IMR-90 (cell line): ENCODE measurements around the gene CFAP92. TPM values are rescaled to one million over a fixed set of nuclear protein-coding genes. Genes with fewer than 3 reads are reported as not detected.
A peak's percentile ranks its signal among the peaks of the same experiment; 100 is the strongest.

ENCODE experiments used
- ATAC-seq: fragments of 200-7000 bp; cut with Tn5 transposase; 2 replicates; pipeline ENCODE4 v1.9.1; 2020; ENCODE audit warnings: low read depth, mild to moderate bottlenecking, moderate library complexity
- BruUV-seq: library from RNA; stranded (reverse); fragments of 400-500 nt; replicated peaks from 2 replicates; lab custom pipeline; 2021; lab: Mats Ljungman, UMichigan
- CTCF ChIA-PET: fragments of 300-600 bp; formaldehyde crosslinking; extraction: SDS; loops from one replicate; lab custom pipeline; 2021; ENCODE audit warnings: antibody characterized with exemption; lab: Yijun Ruan, JAX
- POLR2A ChIA-PET: fragments of 300-600 bp; sonication (Branson Sonifier 250); formaldehyde crosslinking; loops from one replicate; lab custom pipeline; 2022; ENCODE audit warnings: antibody characterized with exemption; ENCODE audit not compliant: unreplicated experiment; lab: Charles Lee
- DNase-seq: peaks from one replicate; pipeline ENCODE4 v3.0.0; 2013
- H2AFZ ChIP-seq: replicated peaks from 2 replicates; pipeline ENCODE3; 2013; ENCODE audit warnings: low read length, mild to moderate bottlenecking; ENCODE audit not compliant: poor library complexity
- H2AK5ac ChIP-seq: 2 replicates; pipeline ENCODE4 v1.6.1; 2013; ENCODE audit warnings: low read depth, low read length, inconsistent platforms
- H2AK9ac ChIP-seq: replicated peaks from 2 replicates; pipeline ENCODE3; 2013; ENCODE audit warnings: mild to moderate bottlenecking, low read depth, low read length, moderate library complexity; ENCODE audit not compliant: poor library complexity
- H2BK120ac ChIP-seq: 2 replicates; pipeline ENCODE4 v1.6.1; 2013; ENCODE audit warnings: low read depth, low read length, inconsistent platforms
- H2BK15ac ChIP-seq: 3 replicates; pipeline ENCODE4 v1.6.1; 2013; ENCODE audit warnings: low read depth, low read length, inconsistent platforms
- H2BK20ac ChIP-seq: 2 replicates; pipeline ENCODE4 v1.6.1; 2013; ENCODE audit warnings: low read depth, mild to moderate bottlenecking, inconsistent platforms, low read length, moderate library complexity
- H2BK5ac ChIP-seq: 2 replicates; pipeline ENCODE4 v1.6.1; 2013; ENCODE audit warnings: mild to moderate bottlenecking, low read depth, low read length, inconsistent platforms; ENCODE audit not compliant: poor library complexity, severe bottlenecking
- H3K14ac ChIP-seq: replicated peaks from 2 replicates; pipeline ENCODE4 v1.6.1; 2013; ENCODE audit warnings: low read depth, low read length, inconsistent platforms
- H3K18ac ChIP-seq: 2 replicates; pipeline ENCODE4 v1.6.1; 2013; ENCODE audit warnings: low read depth, low read length, control low read depth
- H3K23ac ChIP-seq: 2 replicates; pipeline ENCODE4 v1.6.1; 2013; ENCODE audit warnings: low read depth, low read length, inconsistent platforms
- H3K27ac ChIP-seq: 2 replicates; pipeline ENCODE4 v1.5.1; 2013; ENCODE audit warnings: mild to moderate bottlenecking, control low read depth, low read length; ENCODE audit not compliant: insufficient read depth
- H3K27me3 ChIP-seq: 2 replicates; pipeline ENCODE4 v1.6.1; 2013; ENCODE audit warnings: low read length; ENCODE audit not compliant: control insufficient read depth, insufficient read depth
- H3K36me3 ChIP-seq: 2 replicates; pipeline ENCODE4 v1.6.1; 2013; ENCODE audit warnings: low read length, mixed read lengths; ENCODE audit not compliant: control insufficient read depth, insufficient read depth
- H3K4ac ChIP-seq: 2 replicates; pipeline ENCODE4 v1.6.1; 2013; ENCODE audit warnings: low read depth, low read length, inconsistent platforms
- H3K4me1 ChIP-seq: 2 replicates; pipeline ENCODE4 v1.6.1; 2013; ENCODE audit warnings: low read length, mixed read lengths; ENCODE audit not compliant: control insufficient read depth, insufficient read depth
- H3K4me2 ChIP-seq: 2 replicates; pipeline ENCODE4 v1.6.1; 2013; ENCODE audit warnings: low read depth, mild to moderate bottlenecking, control low read depth, low read length, moderate library complexity
- H3K4me3 ChIP-seq: 2 replicates; pipeline ENCODE4 v1.5.1; 2013; ENCODE audit warnings: low read depth, mild to moderate bottlenecking, control low read depth, low read length, moderate library complexity; ENCODE audit not compliant: insufficient read depth
- H3K56ac ChIP-seq: 2 replicates; pipeline ENCODE4 v1.6.1; 2013; ENCODE audit warnings: low read length, inconsistent platforms; ENCODE audit not compliant: insufficient read depth; ENCODE audit errors: extremely low read depth
- H3K79me1 ChIP-seq, 2 experiments: 2 replicates each; pipeline ENCODE4 v1.6.1; 2013; ENCODE audit warnings: low read length in 2 of 2, inconsistent platforms in 1 of 2, low read depth in 1 of 2
- H3K9ac ChIP-seq: 2 replicates; pipeline ENCODE4 v1.6.1; 2013; ENCODE audit warnings: low read depth, low read length, control low read depth
- H3K9me1 ChIP-seq: 2 replicates; pipeline ENCODE4 v1.6.1; 2013; ENCODE audit warnings: low read length, inconsistent platforms; ENCODE audit not compliant: insufficient read depth
- H3K9me3 ChIP-seq: 2 replicates; pipeline ENCODE4 v1.6.1; 2013; ENCODE audit warnings: low read length; ENCODE audit not compliant: control insufficient read depth, insufficient read depth
- H4K20me1 ChIP-seq: 2 replicates; pipeline ENCODE4 v1.6.1; 2013; ENCODE audit warnings: low read length, inconsistent platforms; ENCODE audit not compliant: insufficient read depth
- H4K5ac ChIP-seq: 2 replicates; pipeline ENCODE4 v1.6.1; 2013; ENCODE audit warnings: mild to moderate bottlenecking, low read depth, low read length, control low read depth
- H4K8ac ChIP-seq, 2 experiments: 2 replicates each; pipeline ENCODE4 v1.6.1; 2013; ENCODE audit warnings: low read depth in 2 of 2, low read length in 2 of 2, control low read depth in 1 of 2, inconsistent platforms in 1 of 2
- H4K91ac ChIP-seq: 2 replicates; pipeline ENCODE4 v1.6.1; 2013; ENCODE audit warnings: low read depth, low read length, inconsistent platforms; ENCODE audit not compliant: insufficient read depth
- CEBPB ChIP-seq: IDR thresholded peaks from 2 replicates; pipeline ENCODE4 v1.6.1; 2012; ENCODE audit warnings: low read depth, low read length, improper control_type of control experiment
- NFE2L2 ChIP-seq: fragments of 150-350 bp; IDR thresholded peaks from 2 replicates; pipeline ENCODE4 v1.6.1; 2016; ENCODE audit warnings: low read depth, mild to moderate bottlenecking, low read length
- RFX5 ChIP-seq: IDR thresholded peaks from 2 replicates; pipeline ENCODE4 v1.8.0; 2012; ENCODE audit warnings: low read depth, mild to moderate bottlenecking, low read length, moderate library complexity
- WGBS, 2 experiments: methylation state at CpG; one replicate each; pipeline versions ENCODE4 v1.1.5 to v1.1.7; 2013; ENCODE audit warnings: missing lambda C conversion rate in 2 of 2; ENCODE audit not compliant: insufficient read length in 1 of 2; ENCODE audit errors: extremely low coverage in 2 of 2; 5-methylcytosine and 5-hydroxymethylcytosine counted together
- dilution Hi-C: fragments of 300-500 bp; cut with HindIII; formaldehyde crosslinking; loops from one replicate; pipeline ENCODE4 v1.14.3; 2018; ENCODE audit warnings: low sequenced_read_pairs; ENCODE audit not compliant: unreplicated experiment
- in situ Hi-C: fragments of 300-500 bp; cut with MboI; formaldehyde crosslinking; loops from 3 replicates; pipeline ENCODE4 v1.14.3; 2019; ENCODE audit warnings: low sequenced_read_pairs, inconsistent platforms, mixed read lengths
- intact Hi-C: fragments of 100-400 bp; cut with micrococcal nuclease; formaldehyde crosslinking; loops from 2 replicates; pipeline ENCODE4 v1.10.0; 2022
- polyA plus RNA-seq, 3 experiments: library from polyadenylated mRNA; depleted of rRNA; stranded (reverse); fragments of >200 nt; gene quantifications; 2 replicates each; pipeline ENCODE4 v1.2.3, GENCODE V29; 2012; ENCODE audit warnings: low replicate concordance in 1 of 3
- total RNA-seq: library from RNA; depleted of rRNA; stranded (reverse); fragments of >200 nt; gene quantifications from 2 replicates; pipeline ENCODE4 v1.2.3, GENCODE V29; 2012
- TF ChIP-seq, protein P1 (sequence below): conservative IDR thresholded peaks from 2 replicates; pipeline ENCODE4 v1.5.1; 2012; ENCODE audit warnings: mild to moderate bottlenecking, low read depth, low read length, improper control_type of control experiment
- TF ChIP-seq, protein P2 (sequence below): fragments of 150-350 bp; IDR thresholded peaks from 2 replicates; pipeline ENCODE4 v1.6.1; 2017; ENCODE audit warnings: mild to moderate bottlenecking, antibody characterized with exemption, low read length, low read depth

CFAP92 gene
- total and polyA plus RNA-seq, 2 of the 4 experiments (the other 2 are of a cell fraction), result not detected

DNA sequence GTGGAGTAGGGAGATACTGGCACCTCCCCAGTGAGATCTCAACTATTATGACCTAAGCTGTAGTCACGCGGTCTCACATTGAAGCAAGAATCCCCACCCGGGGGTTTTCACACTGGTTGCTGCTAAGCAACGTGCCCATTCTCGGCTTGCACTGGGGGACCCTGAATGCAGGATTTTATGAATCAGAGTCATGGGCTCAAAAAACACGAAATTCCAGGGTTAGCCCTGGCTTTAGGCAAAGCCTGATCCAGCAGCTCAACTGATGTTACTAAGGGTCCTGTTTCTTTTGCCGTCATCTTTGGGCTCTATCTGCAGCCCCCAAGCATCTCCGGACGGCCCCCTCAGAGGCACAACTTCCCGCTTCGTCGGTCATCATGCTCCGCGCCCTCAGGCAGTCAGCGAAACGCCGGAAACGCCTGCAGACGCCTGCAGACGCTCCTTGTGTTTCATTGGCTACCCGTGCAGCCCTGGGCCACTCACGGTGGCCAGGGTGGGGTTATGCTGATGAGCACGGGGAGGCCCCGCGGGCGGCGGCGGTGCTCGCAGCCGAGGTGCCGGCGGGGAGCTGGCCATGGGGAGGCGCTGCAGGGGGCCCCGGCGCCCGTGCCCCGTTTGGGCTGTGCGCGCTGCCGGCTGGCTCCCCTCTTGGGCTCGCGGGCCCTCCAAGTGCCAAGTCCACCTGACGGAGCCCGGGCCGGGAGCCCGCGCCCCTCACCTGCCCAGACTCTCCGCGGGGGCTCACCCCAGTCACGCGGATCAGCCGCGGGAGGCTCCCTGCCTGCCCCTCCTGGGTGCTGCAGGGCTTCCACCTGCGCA is 33.1 kb upstream of the CFAP92 start:
- H3K4me2 ChIP-seq, result 0 out of 2 replicates have a peak overlapping the region, but pooled peaks have one; percentile 18
- H4K8ac ChIP-seq, result peak overlapping the region; percentile 54 to 83; a peak in 3 of 4 replicates
- H3K79me1 ChIP-seq, result no peaks in the 10 kb centered on the region
- no peak overlapping the region for H3K4ac ChIP-seq
- no peaks in the 10 kb centered on the region for H3K9me1 ChIP-seq
- H2BK5ac ChIP-seq, result no peak overlapping the region
- in situ Hi-C loops, result no loop called here
- ATAC-seq, result peak; percentile 89
- ChIA-PET POLR2A (no interaction called here), CTCF (interaction anchor here (0.6 to 1.5 kb wide), 3 partner anchors 19 to 74 kb away, joined by 3 to 6 read pairs (median 6); no protein-coding TSS in a partner anchor)
- dilution Hi-C loops, result no loop called here
- H4K20me1 ChIP-seq, result no peaks in the 10 kb centered on the region
- TF ChIP-seq, protein P1, sequence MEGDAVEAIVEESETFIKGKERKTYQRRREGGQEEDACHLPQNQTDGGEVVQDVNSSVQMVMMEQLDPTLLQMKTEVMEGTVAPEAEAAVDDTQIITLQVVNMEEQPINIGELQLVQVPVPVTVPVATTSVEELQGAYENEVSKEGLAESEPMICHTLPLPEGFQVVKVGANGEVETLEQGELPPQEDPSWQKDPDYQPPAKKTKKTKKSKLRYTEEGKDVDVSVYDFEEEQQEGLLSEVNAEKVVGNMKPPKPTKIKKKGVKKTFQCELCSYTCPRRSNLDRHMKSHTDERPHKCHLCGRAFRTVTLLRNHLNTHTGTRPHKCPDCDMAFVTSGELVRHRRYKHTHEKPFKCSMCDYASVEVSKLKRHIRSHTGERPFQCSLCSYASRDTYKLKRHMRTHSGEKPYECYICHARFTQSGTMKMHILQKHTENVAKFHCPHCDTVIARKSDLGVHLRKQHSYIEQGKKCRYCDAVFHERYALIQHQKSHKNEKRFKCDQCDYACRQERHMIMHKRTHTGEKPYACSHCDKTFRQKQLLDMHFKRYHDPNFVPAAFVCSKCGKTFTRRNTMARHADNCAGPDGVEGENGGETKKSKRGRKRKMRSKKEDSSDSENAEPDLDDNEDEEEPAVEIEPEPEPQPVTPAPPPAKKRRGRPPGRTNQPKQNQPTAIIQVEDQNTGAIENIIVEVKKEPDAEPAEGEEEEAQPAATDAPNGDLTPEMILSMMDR, result peak; percentile 14; the same call in 1 of the 2 replicates
- TF ChIP-seq RFX5 (no peak), CEBPB (no peak), NFE2L2 (no peak)
- TF ChIP-seq, protein P2, sequence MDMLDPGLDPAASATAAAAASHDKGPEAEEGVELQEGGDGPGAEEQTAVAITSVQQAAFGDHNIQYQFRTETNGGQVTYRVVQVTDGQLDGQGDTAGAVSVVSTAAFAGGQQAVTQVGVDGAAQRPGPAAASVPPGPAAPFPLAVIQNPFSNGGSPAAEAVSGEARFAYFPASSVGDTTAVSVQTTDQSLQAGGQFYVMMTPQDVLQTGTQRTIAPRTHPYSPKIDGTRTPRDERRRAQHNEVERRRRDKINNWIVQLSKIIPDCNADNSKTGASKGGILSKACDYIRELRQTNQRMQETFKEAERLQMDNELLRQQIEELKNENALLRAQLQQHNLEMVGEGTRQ, result no peak
- no peaks in the 10 kb centered on the region for H3K36me3 ChIP-seq
- H3K9me3 ChIP-seq, result peaks cover 6% of the 10 kb centered on the region; the same call in 1 of the 2 replicates
- no peak overlapping the region for H3K56ac ChIP-seq
- no peak overlapping the region for H3K4me3 ChIP-seq
- H4K91ac ChIP-seq, result no peak overlapping the region
- H3K4me1 ChIP-seq, result peaks cover 14% of the 10 kb centered on the region
- 16% methylated on average over 33 of the region's 54 CpGs; no CpG with 5 or more reads in 1 of the 2 experiments for WGBS, 2 experiments
- H3K27me3 ChIP-seq, result peaks cover 38% of the 10 kb centered on the region
- peak; percentile 48 for DNase-seq
- H2BK20ac ChIP-seq, result no peak overlapping the region
- H2AFZ ChIP-seq, result peak overlapping the region; percentile 54
- no peak overlapping the region; the same call in 1 of the 2 replicates for H3K23ac ChIP-seq
- BruUV-seq, result no TSS peak
- H3K27ac ChIP-seq, result no peak overlapping the region
- H2BK120ac ChIP-seq, result no peak overlapping the region
- no peak overlapping the region for H2BK15ac ChIP-seq
- intact Hi-C loops, result no loop called here
- no peak overlapping the region for H3K14ac ChIP-seq
- H4K5ac ChIP-seq, result 0 out of 2 replicates have a peak overlapping the region, but pooled peaks have one; percentile 22
- no peak overlapping the region for H3K18ac ChIP-seq
- H2AK9ac ChIP-seq, result no peak overlapping the region
- H2AK5ac ChIP-seq, result no peak overlapping the region
- H3K9ac ChIP-seq, result no peak overlapping the region
